OCI-LY3 (cell line): ENCODE results near the gene MYO15A.

Source experiments
- H2AFZ ChIP-seq: fragments of 200-600, 300-600 bp; shearing (Covaris generic); 2 replicates; pipeline ENCODE4 v1.6.0; 2014; ENCODE audit warnings: antibody characterized with exemption, low read depth, low read length
- H3K27ac ChIP-seq: fragments of 200-600, 300-600 bp; sonication (generic); 2 replicates; pipeline ENCODE4 v1.5.1; 2014; ENCODE audit warnings: mild to moderate bottlenecking, low read length, moderate library complexity, mixed read lengths
- H3K27me3 ChIP-seq: fragments of 200-600, 300-600 bp; sonication (generic); 2 replicates; pipeline ENCODE4 v1.6.1; 2014; ENCODE audit warnings: low read depth, low read length, mixed read lengths
- H3K36me3 ChIP-seq: fragments of 200-600, 300-600 bp; sonication (generic); replicated peaks from 2 replicates; pipeline ENCODE3; 2014; ENCODE audit warnings: low read depth, low read length, mixed read lengths
- H3K4me1 ChIP-seq: fragments of 300-600, 200-600 bp; sonication (generic); 2 replicates; pipeline ENCODE4 v1.6.1; 2014; ENCODE audit warnings: low read length, mixed read lengths
- H3K4me2 ChIP-seq: fragments of 200-600, 300-600 bp; sonication (generic); 2 replicates; pipeline ENCODE4 v1.6.1; 2014; ENCODE audit warnings: low read length, mixed read lengths
- H3K4me3 ChIP-seq: fragments of 300-600, 200-600 bp; sonication (generic); 2 replicates; pipeline ENCODE4 v1.5.1; 2014; ENCODE audit warnings: antibody characterized with exemption, mild to moderate bottlenecking, low read length, moderate library complexity
- H3K79me2 ChIP-seq: fragments of 300-600, 200-600 bp; shearing (Covaris generic); 2 replicates; pipeline ENCODE4 v1.6.1; 2014; ENCODE audit warnings: mild to moderate bottlenecking, low read length, mixed read lengths
- H3K9ac ChIP-seq: fragments of 300-600, 200-600 bp; shearing (Covaris generic); 2 replicates; pipeline ENCODE4 v1.6.0; 2014; ENCODE audit warnings: mild to moderate bottlenecking, low read length, moderate library complexity
- H3K9me3 ChIP-seq: fragments of 200-600, 300-600 bp; shearing (Covaris generic); 2 replicates; pipeline ENCODE4 v1.6.1; 2014; ENCODE audit warnings: low read length, mixed read lengths; ENCODE audit not compliant: insufficient read depth
- H4K20me1 ChIP-seq: fragments of 200-600, 300-600 bp; sonication (generic); 2 replicates; pipeline ENCODE4 v1.6.1; 2016; ENCODE audit warnings: low read length, mixed read lengths; ENCODE audit not compliant: insufficient read depth
- EZH2phosphoT487 ChIP-seq: fragments of 200-600 bp; shearing (Covaris generic); IDR thresholded peaks from 2 replicates; pipeline ENCODE4 v1.6.1; 2018; ENCODE audit warnings: antibody characterized with exemption, mixed run types, low read depth
- TF ChIP-seq, protein P1 (sequence below): fragments of 200-600, 300-600 bp; sonication (generic); IDR thresholded peaks from 2 replicates; pipeline ENCODE4 v1.5.1; 2014; ENCODE audit warnings: antibody characterized with exemption, low read length, low read depth

MYO15A gene

DNA sequence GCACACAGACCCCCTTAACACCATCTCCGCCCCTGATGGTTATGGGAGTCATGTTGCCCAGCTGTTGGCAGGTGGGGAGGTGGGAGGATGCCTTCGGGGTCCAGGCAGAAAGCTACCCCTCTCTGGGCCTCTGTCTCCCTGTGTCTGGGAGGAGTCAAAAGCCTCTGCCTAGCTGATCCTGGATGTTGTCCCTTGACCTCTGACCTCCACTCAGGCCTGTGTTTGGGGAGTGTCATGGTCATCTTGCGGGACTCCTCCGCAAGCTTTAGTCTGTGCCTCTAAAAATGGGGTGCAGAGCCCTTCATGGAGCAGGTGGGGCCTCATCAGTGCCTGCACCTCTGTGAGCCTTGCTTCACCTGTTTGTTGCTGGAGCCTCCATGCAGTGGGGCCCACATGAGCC is 120.7 kb downstream of the MYO15A start:
- H3K9me3 ChIP-seq, result no peaks in the 10 kb centered on the region
- H3K9ac ChIP-seq, result no peak overlapping the region
- peaks cover 4% of the 10 kb centered on the region; the same call in 1 of the 2 replicates for H3K4me1 ChIP-seq
- no peak overlapping the region for H3K4me2 ChIP-seq
- no peaks in the 10 kb centered on the region for H3K36me3 ChIP-seq
- no peak overlapping the region for H2AFZ ChIP-seq
- no peak overlapping the region for H3K4me3 ChIP-seq
- no peaks in the 10 kb centered on the region for H3K27me3 ChIP-seq
- TF ChIP-seq, protein P1, sequence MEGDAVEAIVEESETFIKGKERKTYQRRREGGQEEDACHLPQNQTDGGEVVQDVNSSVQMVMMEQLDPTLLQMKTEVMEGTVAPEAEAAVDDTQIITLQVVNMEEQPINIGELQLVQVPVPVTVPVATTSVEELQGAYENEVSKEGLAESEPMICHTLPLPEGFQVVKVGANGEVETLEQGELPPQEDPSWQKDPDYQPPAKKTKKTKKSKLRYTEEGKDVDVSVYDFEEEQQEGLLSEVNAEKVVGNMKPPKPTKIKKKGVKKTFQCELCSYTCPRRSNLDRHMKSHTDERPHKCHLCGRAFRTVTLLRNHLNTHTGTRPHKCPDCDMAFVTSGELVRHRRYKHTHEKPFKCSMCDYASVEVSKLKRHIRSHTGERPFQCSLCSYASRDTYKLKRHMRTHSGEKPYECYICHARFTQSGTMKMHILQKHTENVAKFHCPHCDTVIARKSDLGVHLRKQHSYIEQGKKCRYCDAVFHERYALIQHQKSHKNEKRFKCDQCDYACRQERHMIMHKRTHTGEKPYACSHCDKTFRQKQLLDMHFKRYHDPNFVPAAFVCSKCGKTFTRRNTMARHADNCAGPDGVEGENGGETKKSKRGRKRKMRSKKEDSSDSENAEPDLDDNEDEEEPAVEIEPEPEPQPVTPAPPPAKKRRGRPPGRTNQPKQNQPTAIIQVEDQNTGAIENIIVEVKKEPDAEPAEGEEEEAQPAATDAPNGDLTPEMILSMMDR, result no peak
- no peak for TF ChIP-seq EZH2phosphoT487
- H3K79me2 ChIP-seq, result no peaks in the 10 kb centered on the region
- H3K27ac ChIP-seq, result no peak overlapping the region
- no peaks in the 10 kb centered on the region for H4K20me1 ChIP-seq
